PFSK-1 (cell line): Measurements from ENCODE around the gene USP27X.

Experiments used
- FOXP2 ChIP-seq: optimal IDR thresholded peaks from 2 replicates; pipeline ENCODE3; 2011; ENCODE audit warnings: borderline replicate concordance, control low read depth, inconsistent platforms; ENCODE audit not compliant: insufficient read depth; ENCODE audit errors: extremely low read length, extremely low read depth
- POLR2AphosphoS5 ChIP-seq: IDR thresholded peaks from 2 replicates; pipeline ENCODE4 v1.6.1; 2012; ENCODE audit warnings: low read depth, mild to moderate bottlenecking, control low read depth, low read length, moderate library complexity
- REST ChIP-seq, 2 experiments: IDR thresholded peaks; 2 replicates each; pipeline versions ENCODE4 v1.6.1 to v1.8.0; 2011 to 2012; ENCODE audit warnings: low read depth in 2 of 2, low read length in 2 of 2, control low read depth in 1 of 2, inconsistent platforms in 1 of 2, mild to moderate bottlenecking in 1 of 2, moderate library complexity in 1 of 2; ENCODE audit not compliant: insufficient read depth in 1 of 2
- SIN3A ChIP-seq: IDR thresholded peaks from 2 replicates; pipeline ENCODE4 v1.6.1; 2012; ENCODE audit warnings: mild to moderate bottlenecking, low read length, moderate library complexity, borderline replicate concordance; ENCODE audit not compliant: insufficient read depth
- TAF1 ChIP-seq: IDR thresholded peaks from 2 replicates; pipeline ENCODE4 v1.6.1; 2012; ENCODE audit warnings: low read length, control low read depth, borderline replicate concordance; ENCODE audit not compliant: insufficient read depth

GRCh38 chrX:49862093-49862492, 17.2 kb upstream of the USP27X start:
- TF ChIP-seq POLR2AphosphoS5 (no peak), REST (IDR thresholded peaks at IDR 0.05; ENCODE audit: insufficient read depth in 1 of 2, low read depth in 2 of 2, low read length in 2 of 2) (no peak), TAF1 (no peak), SIN3A (no peak), FOXP2 (no peak)
